K562 (cell line): ENCODE measurements around the gene QPRT. TPM values are rescaled to one million over a fixed set of nuclear protein-coding genes. Genes with fewer than 3 reads are reported as not detected.
A peak's percentile ranks its signal among the peaks of the same experiment; 100 is the strongest.

Experiments
- ATAC-seq: fragments of 200-7000 bp; cut with Tn5 transposase; 3 replicates; pipeline ENCODE4 v1.9.1; 2020; ENCODE audit warnings: moderate library complexity
- BruUV-seq: library from RNA; stranded (reverse); fragments of 400-500 nt; replicated peaks from 2 replicates; lab custom pipeline; 2021; lab: Mats Ljungman, UMichigan
- CTCF ChIA-PET: fragments of 300-600 bp; formaldehyde crosslinking; extraction: SDS; loops from one replicate; lab custom pipeline; 2021; ENCODE audit warnings: low intra/inter-chr PET ratio; lab: Yijun Ruan, JAX
- POLR2A ChIA-PET: fragments of 300-600, 350-650 bp; sonication (Branson Sonifier 250); formaldehyde crosslinking; extraction: SDS; loops from one replicate; lab custom pipeline; 2021; ENCODE audit warnings: antibody characterized with exemption, inconsistent platforms; lab: Yijun Ruan, JAX
- DNase-seq, 4 experiments: peaks; one replicate each; pipeline versions ENCODE4 v3.0.0 to v3.0.0-alpha.2; 2011 to 2018; ENCODE audit warnings: low spot score in 3 of 4, mixed read lengths in 3 of 4; ENCODE audit errors: extremely low read depth in 1 of 4
- FAIRE-seq: peaks from 2 replicates; lab custom pipeline; 2011; peaks lifted over from hg19 to GRCh38; lab: Jason Lieb, UNC
- H2AFZ ChIP-seq: 2 replicates; pipeline ENCODE4 v1.6.0; 2011; ENCODE audit warnings: low read depth, low read length, control low read depth, inconsistent platforms
- H3K27ac ChIP-seq: fragments of 200-600 bp; 3 replicates; pipeline ENCODE4 v1.8.0; 2011; ENCODE audit warnings: low read depth, mild to moderate bottlenecking, control low read depth, inconsistent platforms, low read length, moderate library complexity, mixed read lengths; ENCODE audit errors: extremely low read depth
- H3K27me3 ChIP-seq, 2 experiments: fragments of 300-600 bp in 1 of 2; 2 replicates in 1 of 2; 3 replicates in 1 of 2; pipeline versions ENCODE4 v1.6.0 to v1.8.0; 2011; ENCODE audit warnings: inconsistent platforms in 2 of 2, low read length in 2 of 2, mild to moderate bottlenecking in 1 of 2, mixed read lengths in 1 of 2, moderate library complexity in 1 of 2; ENCODE audit not compliant: control insufficient read depth in 2 of 2, insufficient read depth in 2 of 2
- H3K36me3 ChIP-seq: fragments of 300-600 bp; 3 replicates; pipeline ENCODE4 v1.8.0; 2011; ENCODE audit warnings: mild to moderate bottlenecking, low read length, inconsistent platforms; ENCODE audit not compliant: control insufficient read depth, insufficient read depth
- H3K4me1 ChIP-seq, 2 experiments: fragments of 200-600 bp in 1 of 2; replicated peaks in 1 of 2; 2 replicates in 1 of 2; 3 replicates in 1 of 2; pipeline versions ENCODE4 v1.5.1 to v1.8.0; 2011; ENCODE audit warnings: inconsistent platforms in 2 of 2, low read length in 2 of 2, mild to moderate bottlenecking in 1 of 2, mixed read lengths in 1 of 2, moderate library complexity in 1 of 2; ENCODE audit not compliant: control insufficient read depth in 2 of 2, insufficient read depth in 2 of 2
- H3K4me2 ChIP-seq: 2 replicates; pipeline ENCODE4 v1.6.1; 2011; ENCODE audit warnings: low read length, control low read depth, inconsistent platforms, mixed read lengths; ENCODE audit not compliant: insufficient read depth
- H3K4me3 ChIP-seq: fragments of 200-600 bp; sonication (generic), shearing (Covaris generic); 2 replicates; pipeline ENCODE4 v1.5.1; 2016; ENCODE audit warnings: control low read depth, inconsistent platforms
- H3K79me2 ChIP-seq: fragments of 200-600 bp; 3 replicates; pipeline ENCODE4 v1.8.0; 2011; ENCODE audit warnings: low read length, inconsistent platforms; ENCODE audit not compliant: control insufficient read depth, insufficient read depth
- H3K9ac ChIP-seq, 2 experiments: 2 replicates each; pipeline versions ENCODE4 v1.6.0 to v1.6.1; 2011; ENCODE audit warnings: low read depth in 2 of 2, low read length in 2 of 2, control low read depth in 1 of 2, inconsistent platforms in 1 of 2, mild to moderate bottlenecking in 1 of 2, mixed read lengths in 1 of 2; ENCODE audit not compliant: insufficient read depth in 1 of 2
- H3K9me1 ChIP-seq: one replicate; pipeline ENCODE4 v1.6.0; 2011; ENCODE audit warnings: inconsistent platforms, mild to moderate bottlenecking, low read length, moderate library complexity; ENCODE audit not compliant: control insufficient read depth, insufficient read depth
- H3K9me3 ChIP-seq: replicated peaks from 2 replicates; pipeline ENCODE4 v1.5.1; 2011; ENCODE audit warnings: low read depth, low read length, inconsistent platforms; ENCODE audit not compliant: control insufficient read depth, insufficient read depth
- H4K20me1 ChIP-seq: replicated peaks from 2 replicates; pipeline ENCODE4 v1.6.1; 2011; ENCODE audit warnings: low read length, inconsistent platforms, mixed read lengths; ENCODE audit not compliant: control insufficient read depth, insufficient read depth
- L3MBTL2 ChIP-seq: fragments of 450-650 bp; IDR thresholded peaks from 2 replicates; pipeline ENCODE4 v1.6.1; 2016; ENCODE audit warnings: mild to moderate bottlenecking, moderate library complexity
- MTF1 ChIP-seq: fragments of 250-450 bp; sonication (Bioruptor Pico); IDR thresholded peaks from 2 replicates; pipeline ENCODE4 v1.9.0; 2021; ENCODE audit warnings: moderate library complexity, mild to moderate bottlenecking, inconsistent platforms, borderline replicate concordance
- NR2F6 ChIP-seq: fragments of 450-650 bp; formaldehyde crosslinking; IDR thresholded peaks from 2 replicates; pipeline ENCODE4 v1.4.0; 2020; ENCODE audit warnings: mild to moderate bottlenecking
- SIN3B ChIP-seq: fragments of 450-650 bp; IDR thresholded peaks from 2 replicates; pipeline ENCODE4 v1.6.1; 2017; ENCODE audit warnings: low read depth, mild to moderate bottlenecking, moderate library complexity
- SMC3 ChIP-seq: conservative IDR thresholded peaks from 2 replicates; pipeline ENCODE4 v1.6.1; 2011; ENCODE audit warnings: low read depth, low read length, improper control_type of control experiment; ENCODE audit not compliant: insufficient read depth
- WGBS: fragments of 100-300 bp; shearing (Covaris generic); methylation state at CpG from one replicate; pipeline ENCODE4 v1.1.6; 2016; ENCODE audit warnings: low coverage, mixed read lengths; ENCODE audit not compliant: insufficient coverage; ENCODE audit errors: missing lambda C conversion rate; 5-methylcytosine and 5-hydroxymethylcytosine counted together
- in situ Hi-C: fragments of 300-500 bp; cut with MboI; formaldehyde crosslinking; loops from 4 replicates; pipeline ENCODE4 v1.15.0; 2018; ENCODE audit warnings: inconsistent platforms, mixed read lengths
- intact Hi-C: fragments of 100-400 bp; cut with micrococcal nuclease; formaldehyde crosslinking; loops from 2 replicates; pipeline ENCODE4 v1.14.2; 2022
- polyA plus RNA-seq, 8 experiments: library from polyadenylated mRNA; depleted of rRNA in 4 of 8; stranded (reverse) in 5 of 8; unstranded in 3 of 8; fragments of >200 nt; fragmentation: Nextera tagmentation in 2 of 8; fragmentation: Illumina TruSeq in 1 of 8; extraction: Ambion mirVana in 2 of 8; extraction: Trizol in 1 of 8; gene quantifications; 2 replicates each; pipeline versions ENCODE4 v1.2.1 to v1.2.3, GENCODE V29; 2011 to 2014; ENCODE audit warnings: inconsistent platforms in 1 of 8, missing spikeins in 1 of 8
- total RNA-seq, 7 experiments: library from RNA; depleted of rRNA in 6 of 7; stranded (reverse); fragments of >200 nt in 6 of 7; fragmentation: Illumina TruSeq in 2 of 7; extraction: Trizol in 2 of 7; gene quantifications; 2 replicates each; pipeline versions ENCODE4 v1.2.1 to v1.2.3, GENCODE V29; 2011 to 2021; ENCODE audit warnings: low replicate concordance in 1 of 7
- TF ChIP-seq, protein P1 (sequence below): fragments of 450-650 bp; IDR thresholded peaks from 2 replicates; pipeline ENCODE4 v1.6.1; 2016; ENCODE audit warnings: mild to moderate bottlenecking, moderate library complexity
- TF ChIP-seq, protein P2 (sequence below): sonication (generic); formaldehyde crosslinking; IDR thresholded peaks from 2 replicates; pipeline ENCODE4 v1.8.1; 2022; ENCODE audit warnings: missing genetic modification reagents
- TF ChIP-seq, protein P3 (sequence below): sonication (generic); formaldehyde crosslinking; IDR thresholded peaks from 2 replicates; pipeline ENCODE4 v1.8.1; 2023; ENCODE audit warnings: mild to moderate bottlenecking, missing genetic modification reagents, moderate library complexity

Gene QPRT
- total and polyA plus RNA-seq, 9 of the 15 experiments (the other 6 are each of a cell fraction or from before 2014, with no cell fraction given), result 7.7 to 112 (median 64.1) TPM

DNA sequence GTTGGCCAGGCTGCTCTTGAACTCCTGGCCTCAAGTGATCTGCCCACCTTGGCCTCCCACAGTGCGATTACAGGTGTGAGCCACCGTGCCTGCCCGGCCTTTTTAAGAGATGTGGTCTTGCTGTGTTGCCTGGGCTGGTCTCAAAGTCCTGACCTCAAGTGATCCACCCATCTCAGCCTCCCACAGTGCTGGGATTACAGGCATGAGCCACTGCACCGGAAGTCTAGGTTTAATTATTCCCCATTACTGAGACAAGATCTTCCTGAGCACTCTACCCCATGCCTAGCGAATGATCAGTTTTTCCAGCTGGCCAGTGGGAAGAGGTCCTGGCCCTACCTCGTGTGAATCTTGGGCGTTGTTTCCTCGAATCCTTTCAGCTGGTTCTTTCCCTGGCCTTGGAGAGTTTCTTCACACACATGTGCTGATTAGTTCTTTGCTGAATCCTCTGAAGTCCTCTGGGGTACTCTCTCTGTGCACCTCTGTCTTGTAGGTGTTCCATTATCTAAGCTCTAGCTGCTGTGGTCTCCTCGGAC is 47.9 kb downstream of the QPRT start:
- H3K9me1 ChIP-seq, result no peaks in the 10 kb centered on the region
- BruUV-seq, result no TSS peak
- no peaks in the 10 kb centered on the region for H3K79me2 ChIP-seq
- no peak overlapping the region for H3K27ac ChIP-seq
- DNase-seq, result no peak
- H4K20me1 ChIP-seq, result no peaks in the 10 kb centered on the region
- H3K9ac ChIP-seq, result peak overlapping the region in 1 of 2 experiments; percentile 67; a peak in 2 of 4 replicates
- H2AFZ ChIP-seq, result peak overlapping the region; percentile 54
- H3K4me1 ChIP-seq, result peaks cover 0 to 3% of the 10 kb centered on the region in 2 experiments; a peak in 4 of 5 replicates
- in situ Hi-C loops (no loop called here), intact Hi-C loops (no loop called here)
- no peaks in the 10 kb centered on the region for H3K27me3 ChIP-seq
- no peak overlapping the region for H3K4me3 ChIP-seq
- ChIA-PET CTCF (no interaction called here), POLR2A (interaction anchor here (0.5 to 0.7 kb wide), 3 partner anchors 27 to 269 kb away, joined by 3 to 4 read pairs (median 3); partner anchors contain the start of gene INO80E)
- H3K36me3 ChIP-seq, result no peaks in the 10 kb centered on the region
- no peak for FAIRE-seq
- no peak overlapping the region for H3K4me2 ChIP-seq
- ATAC-seq, result peak; percentile 43; the same call in 2 of the 3 replicates
- H3K9me3 ChIP-seq, result no peaks in the 10 kb centered on the region
- whole genome bisulfite sequencing, result 25% methylated on average over 9 of the region's 9 CpGs
- TF ChIP-seq L3MBTL2 (peak; percentile 46), SMC3 (no peak), NR2F6 (no peak), MTF1 (CRISPR knock-in tag) (no peak), SIN3B (no peak)
- TF ChIP-seq, protein P1, sequence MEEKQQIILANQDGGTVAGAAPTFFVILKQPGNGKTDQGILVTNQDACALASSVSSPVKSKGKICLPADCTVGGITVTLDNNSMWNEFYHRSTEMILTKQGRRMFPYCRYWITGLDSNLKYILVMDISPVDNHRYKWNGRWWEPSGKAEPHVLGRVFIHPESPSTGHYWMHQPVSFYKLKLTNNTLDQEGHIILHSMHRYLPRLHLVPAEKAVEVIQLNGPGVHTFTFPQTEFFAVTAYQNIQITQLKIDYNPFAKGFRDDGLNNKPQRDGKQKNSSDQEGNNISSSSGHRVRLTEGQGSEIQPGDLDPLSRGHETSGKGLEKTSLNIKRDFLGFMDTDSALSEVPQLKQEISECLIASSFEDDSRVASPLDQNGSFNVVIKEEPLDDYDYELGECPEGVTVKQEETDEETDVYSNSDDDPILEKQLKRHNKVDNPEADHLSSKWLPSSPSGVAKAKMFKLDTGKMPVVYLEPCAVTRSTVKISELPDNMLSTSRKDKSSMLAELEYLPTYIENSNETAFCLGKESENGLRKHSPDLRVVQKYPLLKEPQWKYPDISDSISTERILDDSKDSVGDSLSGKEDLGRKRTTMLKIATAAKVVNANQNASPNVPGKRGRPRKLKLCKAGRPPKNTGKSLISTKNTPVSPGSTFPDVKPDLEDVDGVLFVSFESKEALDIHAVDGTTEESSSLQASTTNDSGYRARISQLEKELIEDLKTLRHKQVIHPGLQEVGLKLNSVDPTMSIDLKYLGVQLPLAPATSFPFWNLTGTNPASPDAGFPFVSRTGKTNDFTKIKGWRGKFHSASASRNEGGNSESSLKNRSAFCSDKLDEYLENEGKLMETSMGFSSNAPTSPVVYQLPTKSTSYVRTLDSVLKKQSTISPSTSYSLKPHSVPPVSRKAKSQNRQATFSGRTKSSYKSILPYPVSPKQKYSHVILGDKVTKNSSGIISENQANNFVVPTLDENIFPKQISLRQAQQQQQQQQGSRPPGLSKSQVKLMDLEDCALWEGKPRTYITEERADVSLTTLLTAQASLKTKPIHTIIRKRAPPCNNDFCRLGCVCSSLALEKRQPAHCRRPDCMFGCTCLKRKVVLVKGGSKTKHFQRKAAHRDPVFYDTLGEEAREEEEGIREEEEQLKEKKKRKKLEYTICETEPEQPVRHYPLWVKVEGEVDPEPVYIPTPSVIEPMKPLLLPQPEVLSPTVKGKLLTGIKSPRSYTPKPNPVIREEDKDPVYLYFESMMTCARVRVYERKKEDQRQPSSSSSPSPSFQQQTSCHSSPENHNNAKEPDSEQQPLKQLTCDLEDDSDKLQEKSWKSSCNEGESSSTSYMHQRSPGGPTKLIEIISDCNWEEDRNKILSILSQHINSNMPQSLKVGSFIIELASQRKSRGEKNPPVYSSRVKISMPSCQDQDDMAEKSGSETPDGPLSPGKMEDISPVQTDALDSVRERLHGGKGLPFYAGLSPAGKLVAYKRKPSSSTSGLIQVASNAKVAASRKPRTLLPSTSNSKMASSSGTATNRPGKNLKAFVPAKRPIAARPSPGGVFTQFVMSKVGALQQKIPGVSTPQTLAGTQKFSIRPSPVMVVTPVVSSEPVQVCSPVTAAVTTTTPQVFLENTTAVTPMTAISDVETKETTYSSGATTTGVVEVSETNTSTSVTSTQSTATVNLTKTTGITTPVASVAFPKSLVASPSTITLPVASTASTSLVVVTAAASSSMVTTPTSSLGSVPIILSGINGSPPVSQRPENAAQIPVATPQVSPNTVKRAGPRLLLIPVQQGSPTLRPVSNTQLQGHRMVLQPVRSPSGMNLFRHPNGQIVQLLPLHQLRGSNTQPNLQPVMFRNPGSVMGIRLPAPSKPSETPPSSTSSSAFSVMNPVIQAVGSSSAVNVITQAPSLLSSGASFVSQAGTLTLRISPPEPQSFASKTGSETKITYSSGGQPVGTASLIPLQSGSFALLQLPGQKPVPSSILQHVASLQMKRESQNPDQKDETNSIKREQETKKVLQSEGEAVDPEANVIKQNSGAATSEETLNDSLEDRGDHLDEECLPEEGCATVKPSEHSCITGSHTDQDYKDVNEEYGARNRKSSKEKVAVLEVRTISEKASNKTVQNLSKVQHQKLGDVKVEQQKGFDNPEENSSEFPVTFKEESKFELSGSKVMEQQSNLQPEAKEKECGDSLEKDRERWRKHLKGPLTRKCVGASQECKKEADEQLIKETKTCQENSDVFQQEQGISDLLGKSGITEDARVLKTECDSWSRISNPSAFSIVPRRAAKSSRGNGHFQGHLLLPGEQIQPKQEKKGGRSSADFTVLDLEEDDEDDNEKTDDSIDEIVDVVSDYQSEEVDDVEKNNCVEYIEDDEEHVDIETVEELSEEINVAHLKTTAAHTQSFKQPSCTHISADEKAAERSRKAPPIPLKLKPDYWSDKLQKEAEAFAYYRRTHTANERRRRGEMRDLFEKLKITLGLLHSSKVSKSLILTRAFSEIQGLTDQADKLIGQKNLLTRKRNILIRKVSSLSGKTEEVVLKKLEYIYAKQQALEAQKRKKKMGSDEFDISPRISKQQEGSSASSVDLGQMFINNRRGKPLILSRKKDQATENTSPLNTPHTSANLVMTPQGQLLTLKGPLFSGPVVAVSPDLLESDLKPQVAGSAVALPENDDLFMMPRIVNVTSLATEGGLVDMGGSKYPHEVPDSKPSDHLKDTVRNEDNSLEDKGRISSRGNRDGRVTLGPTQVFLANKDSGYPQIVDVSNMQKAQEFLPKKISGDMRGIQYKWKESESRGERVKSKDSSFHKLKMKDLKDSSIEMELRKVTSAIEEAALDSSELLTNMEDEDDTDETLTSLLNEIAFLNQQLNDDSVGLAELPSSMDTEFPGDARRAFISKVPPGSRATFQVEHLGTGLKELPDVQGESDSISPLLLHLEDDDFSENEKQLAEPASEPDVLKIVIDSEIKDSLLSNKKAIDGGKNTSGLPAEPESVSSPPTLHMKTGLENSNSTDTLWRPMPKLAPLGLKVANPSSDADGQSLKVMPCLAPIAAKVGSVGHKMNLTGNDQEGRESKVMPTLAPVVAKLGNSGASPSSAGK, result peak; percentile 40; the same call in 1 of the 2 replicates
- TF ChIP-seq, protein P2, sequence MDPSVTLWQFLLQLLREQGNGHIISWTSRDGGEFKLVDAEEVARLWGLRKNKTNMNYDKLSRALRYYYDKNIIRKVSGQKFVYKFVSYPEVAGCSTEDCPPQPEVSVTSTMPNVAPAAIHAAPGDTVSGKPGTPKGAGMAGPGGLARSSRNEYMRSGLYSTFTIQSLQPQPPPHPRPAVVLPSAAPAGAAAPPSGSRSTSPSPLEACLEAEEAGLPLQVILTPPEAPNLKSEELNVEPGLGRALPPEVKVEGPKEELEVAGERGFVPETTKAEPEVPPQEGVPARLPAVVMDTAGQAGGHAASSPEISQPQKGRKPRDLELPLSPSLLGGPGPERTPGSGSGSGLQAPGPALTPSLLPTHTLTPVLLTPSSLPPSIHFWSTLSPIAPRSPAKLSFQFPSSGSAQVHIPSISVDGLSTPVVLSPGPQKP (CRISPR knock-in tag), result no peak
- TF ChIP-seq, protein P3, sequence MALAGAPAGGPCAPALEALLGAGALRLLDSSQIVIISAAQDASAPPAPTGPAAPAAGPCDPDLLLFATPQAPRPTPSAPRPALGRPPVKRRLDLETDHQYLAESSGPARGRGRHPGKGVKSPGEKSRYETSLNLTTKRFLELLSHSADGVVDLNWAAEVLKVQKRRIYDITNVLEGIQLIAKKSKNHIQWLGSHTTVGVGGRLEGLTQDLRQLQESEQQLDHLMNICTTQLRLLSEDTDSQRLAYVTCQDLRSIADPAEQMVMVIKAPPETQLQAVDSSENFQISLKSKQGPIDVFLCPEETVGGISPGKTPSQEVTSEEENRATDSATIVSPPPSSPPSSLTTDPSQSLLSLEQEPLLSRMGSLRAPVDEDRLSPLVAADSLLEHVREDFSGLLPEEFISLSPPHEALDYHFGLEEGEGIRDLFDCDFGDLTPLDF, result no peak
